GM12874 (cell line): Measurements from ENCODE around the gene DUSP22.

ENCODE experiments used
- TF ChIP-seq, protein P1 (sequence below): IDR thresholded peaks from 2 replicates; pipeline ENCODE4 v1.5.1; 2011; ENCODE audit warnings: low read depth, mild to moderate bottlenecking, control low read depth, low read length, moderate library complexity; ENCODE audit not compliant: insufficient read depth

DUSP22 gene

DNA sequence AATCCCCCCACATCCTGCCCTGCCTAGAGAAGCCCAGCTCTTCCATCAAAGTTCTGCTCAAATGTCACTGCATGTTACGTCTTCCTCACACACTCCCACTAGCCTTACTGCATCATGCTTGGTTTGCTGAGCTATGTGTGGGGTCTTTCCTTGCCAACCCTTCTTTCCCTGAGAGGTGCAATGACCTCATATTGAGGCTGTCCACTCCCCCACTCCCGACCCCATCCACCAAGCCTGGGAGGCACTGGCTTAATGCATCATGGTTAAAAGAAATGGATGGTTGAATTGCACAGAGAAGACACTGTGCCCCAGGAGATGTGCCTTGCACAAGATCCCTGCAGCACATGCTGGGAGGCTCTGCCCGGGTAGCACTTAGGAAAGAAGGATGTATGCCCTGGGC, 91.6 kb downstream of the DUSP22 start:
- TF ChIP-seq, protein P1, sequence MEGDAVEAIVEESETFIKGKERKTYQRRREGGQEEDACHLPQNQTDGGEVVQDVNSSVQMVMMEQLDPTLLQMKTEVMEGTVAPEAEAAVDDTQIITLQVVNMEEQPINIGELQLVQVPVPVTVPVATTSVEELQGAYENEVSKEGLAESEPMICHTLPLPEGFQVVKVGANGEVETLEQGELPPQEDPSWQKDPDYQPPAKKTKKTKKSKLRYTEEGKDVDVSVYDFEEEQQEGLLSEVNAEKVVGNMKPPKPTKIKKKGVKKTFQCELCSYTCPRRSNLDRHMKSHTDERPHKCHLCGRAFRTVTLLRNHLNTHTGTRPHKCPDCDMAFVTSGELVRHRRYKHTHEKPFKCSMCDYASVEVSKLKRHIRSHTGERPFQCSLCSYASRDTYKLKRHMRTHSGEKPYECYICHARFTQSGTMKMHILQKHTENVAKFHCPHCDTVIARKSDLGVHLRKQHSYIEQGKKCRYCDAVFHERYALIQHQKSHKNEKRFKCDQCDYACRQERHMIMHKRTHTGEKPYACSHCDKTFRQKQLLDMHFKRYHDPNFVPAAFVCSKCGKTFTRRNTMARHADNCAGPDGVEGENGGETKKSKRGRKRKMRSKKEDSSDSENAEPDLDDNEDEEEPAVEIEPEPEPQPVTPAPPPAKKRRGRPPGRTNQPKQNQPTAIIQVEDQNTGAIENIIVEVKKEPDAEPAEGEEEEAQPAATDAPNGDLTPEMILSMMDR: no peak

DNA sequence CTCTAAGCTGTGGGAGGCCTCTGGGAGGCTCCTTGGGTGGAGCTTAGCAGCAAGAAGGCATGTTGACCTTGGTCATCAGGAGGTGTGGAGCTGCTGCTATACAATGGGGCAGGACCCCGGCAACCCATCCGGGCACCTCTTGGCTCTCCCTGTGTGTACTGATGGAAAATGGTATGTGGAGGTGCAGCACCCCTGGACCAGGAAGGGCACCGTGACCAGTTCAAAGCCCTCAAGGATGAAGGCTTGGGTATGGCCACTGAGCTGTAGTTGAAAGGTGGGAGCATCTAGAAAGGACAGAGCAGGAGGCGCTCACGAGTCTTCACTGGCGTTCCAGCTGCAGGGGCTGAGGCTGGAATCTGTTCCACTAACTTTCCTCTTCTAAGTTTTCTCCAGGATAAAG, 92.6 kb downstream of the DUSP22 start:
- TF ChIP-seq, protein P1: no peak

DNA sequence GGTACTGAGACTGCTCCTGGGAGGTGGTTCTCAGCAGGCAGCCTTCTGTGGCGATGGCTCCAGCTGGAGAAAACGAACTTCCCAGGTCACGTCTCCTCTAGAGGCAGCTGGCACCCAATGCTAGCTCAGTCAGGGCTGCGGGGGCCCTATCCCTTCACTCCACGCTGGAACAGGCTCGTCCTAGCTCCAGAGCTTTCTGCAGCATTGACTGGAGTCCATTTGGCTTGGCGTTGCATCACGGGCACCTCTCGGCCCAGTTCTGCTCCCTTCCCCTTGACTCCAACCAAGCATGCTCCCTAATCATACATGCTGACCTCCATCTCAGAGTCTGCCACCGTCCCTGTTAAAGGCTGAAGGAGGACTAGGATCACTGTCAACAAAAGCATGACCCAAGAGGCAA, 93.3 kb downstream of the DUSP22 start:
- TF ChIP-seq, protein P1: no peak

DNA sequence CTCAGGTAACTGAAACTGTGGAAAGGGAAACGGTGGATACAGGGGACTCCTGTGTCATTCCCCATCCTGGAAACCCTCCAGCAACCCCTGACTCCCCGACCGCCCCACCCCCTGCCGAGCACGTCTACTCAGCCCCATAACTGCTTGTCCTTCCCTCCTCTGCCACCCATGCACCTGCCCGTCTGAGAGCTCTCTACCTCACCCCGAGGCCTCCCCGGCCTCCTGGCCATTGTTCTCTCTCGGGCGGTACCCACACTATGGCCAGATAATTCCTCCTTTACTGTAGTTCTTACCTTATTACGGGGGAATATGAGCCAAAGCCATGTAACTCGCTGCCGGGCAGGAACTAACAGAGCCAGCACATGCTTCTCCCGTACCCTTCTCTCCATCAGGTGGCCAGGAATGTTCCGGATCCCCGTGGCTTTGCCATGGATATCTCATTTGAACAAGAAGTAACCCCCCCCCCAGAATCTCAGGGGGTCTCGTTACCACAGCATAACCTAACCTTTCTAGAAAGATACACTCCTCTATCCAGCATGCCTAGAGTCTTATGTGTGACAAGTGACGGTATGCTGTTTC, 94.5 kb downstream of the DUSP22 start:
- TF ChIP-seq, protein P1: no peak

DNA sequence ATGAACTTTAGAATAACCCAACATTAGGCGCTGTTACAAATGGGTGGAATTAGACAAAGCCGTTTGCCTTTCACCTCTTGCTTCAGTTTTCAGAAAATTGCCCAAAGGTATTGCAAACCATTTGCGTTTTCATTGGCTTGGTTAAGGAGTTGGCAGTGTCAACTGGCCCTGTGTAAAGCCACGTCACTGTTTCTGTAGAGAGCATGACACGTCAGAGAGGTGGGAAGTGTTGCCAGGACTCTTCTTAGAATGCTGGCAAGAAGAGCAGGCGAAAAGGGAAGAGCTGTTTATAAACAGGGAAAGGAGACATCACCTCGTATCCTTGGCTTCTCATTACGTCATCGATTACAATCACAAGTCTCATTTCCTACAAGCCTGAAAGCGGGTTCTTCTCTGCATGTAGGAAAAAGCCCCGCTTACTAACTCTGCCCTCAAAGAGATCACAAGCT, 95.0 kb downstream of the DUSP22 start:
- TF ChIP-seq, protein P1: no peak

DNA sequence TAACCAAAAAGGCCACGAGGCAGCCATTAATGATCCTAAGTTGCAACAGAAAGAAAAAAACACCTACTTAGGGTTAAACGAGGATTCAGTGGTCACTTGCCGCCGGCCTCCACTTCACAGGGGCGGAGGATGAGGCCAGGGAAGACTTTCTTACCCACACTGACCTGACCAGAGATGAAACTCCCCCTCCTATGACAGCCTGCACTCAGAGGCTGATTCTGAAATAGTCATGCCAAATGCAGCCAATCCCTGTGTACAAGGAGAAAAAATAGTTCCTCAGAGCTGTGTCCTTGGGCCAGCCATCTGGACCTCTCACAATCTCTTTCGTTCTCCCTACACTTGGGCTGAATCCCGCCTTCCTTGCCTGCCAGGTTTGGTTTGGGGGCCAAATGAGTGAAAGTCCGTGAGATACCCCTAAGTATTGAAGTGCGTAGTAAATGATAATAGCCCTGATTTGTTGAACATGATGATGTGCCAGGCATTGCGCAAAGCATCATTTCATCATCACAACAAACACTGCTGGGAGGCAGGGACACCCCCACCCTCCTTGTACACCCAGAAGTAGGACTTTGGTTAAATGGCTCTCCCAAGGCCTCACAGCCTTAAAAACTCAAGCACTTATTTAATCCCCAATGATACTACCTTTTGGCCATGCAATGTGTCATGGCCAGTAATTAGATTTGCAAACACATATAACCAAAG, 96.1 kb downstream of the DUSP22 start:
- TF ChIP-seq, protein P1: no peak

DNA sequence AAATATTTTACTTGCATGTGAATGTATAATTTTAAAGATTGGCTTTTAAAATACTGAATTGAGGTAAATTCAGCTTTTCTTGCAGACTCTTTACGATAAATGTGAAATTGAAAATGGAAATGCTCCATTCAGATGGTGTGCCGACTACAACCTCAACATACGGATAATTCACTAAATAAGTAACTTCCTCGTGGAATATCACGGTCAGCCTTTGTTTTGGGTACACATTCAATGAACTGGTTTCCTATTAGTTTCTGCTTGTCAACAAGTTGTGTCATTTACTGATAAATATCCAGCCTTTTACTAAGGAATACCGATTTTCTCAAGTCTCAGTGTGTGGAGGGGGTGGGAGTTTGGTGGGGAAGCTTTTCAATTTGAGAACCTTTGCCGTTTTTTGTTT, 96.9 kb downstream of the DUSP22 start:
- TF ChIP-seq, protein P1: no peak
